ENCODE results near the gene RNF175. TPM values are rescaled to one million over a fixed set of nuclear protein-coding genes. Genes with fewer than 3 reads are reported as not detected.
A peak's percentile ranks its signal among the peaks of the same experiment; 100 is the strongest.

The RNF175 gene
- total RNA-seq, 2 experiments from 2014 or later: not detected

GRCh38 chr4:153764601-153765368, 5.0 kb upstream of the RNF175 start:
- intact Hi-C loops (cut with micrococcal nuclease): no loop called here
- H3K9me3 Mint-ChIP-seq: peaks cover 3% of the 10 kb centered on the region
- H3K4me3 Mint-ChIP-seq: no peak overlapping the region
- peaks cover 15% of the 10 kb centered on the region for H3K27me3 Mint-ChIP-seq
- ATAC-seq (no peak), DNase-seq (no peak)
- CTCF ChIA-PET: interaction anchor here (1.1 to 2.4 kb wide), 8 partner anchors 14 to 421 kb away, joined by 3 to 15 read pairs (median 4); no protein-coding TSS in a partner anchor
- H3K27ac Mint-ChIP-seq: no peak overlapping the region
- POLR2A ChIA-PET: no interaction called here
- H3K4me1 Mint-ChIP-seq (ENCODE audit: low read depth): no peaks in the 10 kb centered on the region
- H3K36me3 Mint-ChIP-seq (ENCODE audit: low read depth): no peaks in the 10 kb centered on the region
- TF ChIP-seq, protein P1, sequence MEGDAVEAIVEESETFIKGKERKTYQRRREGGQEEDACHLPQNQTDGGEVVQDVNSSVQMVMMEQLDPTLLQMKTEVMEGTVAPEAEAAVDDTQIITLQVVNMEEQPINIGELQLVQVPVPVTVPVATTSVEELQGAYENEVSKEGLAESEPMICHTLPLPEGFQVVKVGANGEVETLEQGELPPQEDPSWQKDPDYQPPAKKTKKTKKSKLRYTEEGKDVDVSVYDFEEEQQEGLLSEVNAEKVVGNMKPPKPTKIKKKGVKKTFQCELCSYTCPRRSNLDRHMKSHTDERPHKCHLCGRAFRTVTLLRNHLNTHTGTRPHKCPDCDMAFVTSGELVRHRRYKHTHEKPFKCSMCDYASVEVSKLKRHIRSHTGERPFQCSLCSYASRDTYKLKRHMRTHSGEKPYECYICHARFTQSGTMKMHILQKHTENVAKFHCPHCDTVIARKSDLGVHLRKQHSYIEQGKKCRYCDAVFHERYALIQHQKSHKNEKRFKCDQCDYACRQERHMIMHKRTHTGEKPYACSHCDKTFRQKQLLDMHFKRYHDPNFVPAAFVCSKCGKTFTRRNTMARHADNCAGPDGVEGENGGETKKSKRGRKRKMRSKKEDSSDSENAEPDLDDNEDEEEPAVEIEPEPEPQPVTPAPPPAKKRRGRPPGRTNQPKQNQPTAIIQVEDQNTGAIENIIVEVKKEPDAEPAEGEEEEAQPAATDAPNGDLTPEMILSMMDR (IDR thresholded peaks at IDR 0.05): no peak

GRCh38 chr4:153763404-153763803, 3.6 kb upstream of the RNF175 start:
- Mint-ChIP-seq H3K9me3 (peaks cover 3% of the 10 kb centered on the region), H3K4me3 (no peak overlapping the region), H3K36me3 (ENCODE audit: low read depth) (no peaks in the 10 kb centered on the region), H3K27ac (no peak overlapping the region), H3K27me3 (peaks cover 23% of the 10 kb centered on the region), H3K4me1 (ENCODE audit: low read depth) (no peaks in the 10 kb centered on the region)
- ATAC-seq (no peak), DNase-seq (peak; percentile 39)
- POLR2A ChIA-PET: no interaction called here
- CTCF ChIA-PET: interaction anchor here (1.1 to 2.4 kb wide), 5 partner anchors 13 to 114 kb away, joined by 3 to 15 read pairs (median 6); no protein-coding TSS in a partner anchor
- TF ChIP-seq, protein P1 (IDR thresholded peaks at IDR 0.05): no peak
- intact Hi-C loops (cut with micrococcal nuclease): no loop called here

DNA sequence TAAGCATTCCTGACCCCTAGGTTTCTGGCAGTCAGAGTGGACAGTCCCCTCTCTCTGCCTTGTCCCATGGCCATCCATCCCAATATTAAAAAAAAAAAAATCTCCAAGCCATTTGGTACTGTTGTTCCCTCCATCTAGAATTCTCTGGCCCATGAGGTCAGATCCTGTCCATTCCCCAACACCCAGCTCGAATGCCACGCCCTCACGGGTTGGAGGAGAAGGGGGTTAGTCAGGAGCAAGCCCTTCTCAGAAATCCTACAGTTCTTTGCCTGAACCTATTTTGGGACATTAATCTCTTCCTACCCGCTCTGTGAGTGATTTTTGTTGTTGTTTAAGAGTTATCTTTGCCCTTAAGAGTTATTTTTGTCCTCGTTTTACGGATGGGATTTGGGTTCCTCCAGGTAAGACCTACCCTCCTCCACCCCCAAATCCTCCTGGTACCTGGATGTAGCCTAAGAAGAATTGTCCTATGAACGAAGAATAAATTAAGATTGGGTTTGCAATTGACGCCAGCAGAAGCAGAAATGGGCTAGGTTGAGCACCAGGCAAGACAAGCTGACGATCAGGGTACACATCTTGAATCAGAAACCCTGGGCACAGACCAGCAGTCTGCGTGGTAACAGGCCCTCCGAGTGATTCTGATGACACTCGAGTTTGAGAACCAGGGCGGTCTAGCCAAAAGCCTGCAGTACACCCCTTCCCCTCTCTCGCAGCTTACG, 977 bp downstream of the RNF175 start:
- POLR2A ChIA-PET: no interaction called here
- H3K4me3 Mint-ChIP-seq: peak overlapping the region; percentile 10

GRCh38 chr4:153758136-153758535, 1.7 kb downstream of the RNF175 start:
- intact Hi-C loops (cut with micrococcal nuclease): loop anchor here (5.0 to 10.0 kb wide), 2 partner anchors 116 to 413 kb away; partner anchors contain the start of gene MND1

More for the DNA sequence above, 977 bp downstream of the RNF175 start:
- TF ChIP-seq, protein P1 (IDR thresholded peaks at IDR 0.05): no peak
- CTCF ChIA-PET: interaction anchor here (1.9 kb wide), 1 partner anchor 115 kb away, joined by 6 read pairs; no protein-coding TSS in a partner anchor
- intact Hi-C loops (cut with micrococcal nuclease): loop anchor here (5.0 to 10.0 kb wide), 2 partner anchors 117 to 414 kb away; partner anchors contain the start of gene MND1
- ATAC-seq: no peak
- DNase-seq: no peak
- Mint-ChIP-seq H3K9me3 (peaks cover 4% of the 10 kb centered on the region), H3K4me1 (ENCODE audit: low read depth) (peaks cover 12% of the 10 kb centered on the region), H3K27me3 (peaks cover 27% of the 10 kb centered on the region), H3K36me3 (ENCODE audit: low read depth) (no peaks in the 10 kb centered on the region), H3K27ac (no peak overlapping the region)

More at GRCh38 chr4:153758136-153758535, 1.7 kb downstream of the RNF175 start:
- CTCF ChIA-PET: interaction anchor here (1.4 to 1.9 kb wide), 2 partner anchors 28 to 115 kb away, joined by 6 read pairs; no protein-coding TSS in a partner anchor
- Mint-ChIP-seq H3K36me3 (ENCODE audit: low read depth) (no peaks in the 10 kb centered on the region), H3K27ac (no peak overlapping the region), H3K9me3 (peaks cover 2% of the 10 kb centered on the region), H3K4me3 (no peak overlapping the region), H3K27me3 (peaks cover 23% of the 10 kb centered on the region), H3K4me1 (ENCODE audit: low read depth) (peaks cover 12% of the 10 kb centered on the region)
- ATAC-seq: no peak
- POLR2A ChIA-PET: no interaction called here
- DNase-seq: no peak
- TF ChIP-seq, protein P1 (IDR thresholded peaks at IDR 0.05): no peak
